Measurements from ENCODE around the gene XPO5. TPM values are rescaled to one million over a fixed set of nuclear protein-coding genes. Genes with fewer than 3 reads are reported as not detected.

Gene XPO5
- total RNA-seq, 6 experiments from 2014 or later = 11.3 to 16.3 (median 12.6) TPM

DNA sequence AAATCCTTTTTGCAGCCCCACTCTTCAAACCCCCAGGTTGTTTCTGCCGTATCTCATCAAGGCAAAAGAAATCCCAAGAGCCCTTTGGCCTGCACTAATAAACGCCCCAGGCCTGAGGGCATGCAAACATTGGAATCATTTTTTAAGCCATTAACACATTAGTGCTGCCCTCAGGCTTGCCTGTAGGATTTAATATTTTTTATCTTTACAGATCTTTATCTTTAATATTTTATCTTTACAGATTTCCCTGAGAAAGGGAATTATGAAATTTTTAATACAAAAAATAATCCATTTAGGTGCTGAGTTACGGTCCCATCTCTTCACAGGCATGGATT, 38.5 kb upstream of the XPO5 start:
- no peak for ATAC-seq
- H3K27ac ChIP-seq = no peak overlapping the region
- H3K4me3 ChIP-seq = no peak overlapping the region
- no peak for DNase-seq
- 81% methylated on average over 3 of the region's 3 CpGs for WGBS (ENCODE audit: insufficient coverage, low coverage, low lambda C conversion rate, missing lambda C conversion rate)
- H3K9me3 ChIP-seq = no peaks in the 10 kb centered on the region
- intact Hi-C loops (cut with DNase I) = no loop called here
- no peaks in the 10 kb centered on the region for H3K27me3 ChIP-seq
- no peaks in the 10 kb centered on the region for H3K4me1 ChIP-seq
- no peak for TF ChIP-seq POLR2A (IDR thresholded peaks at IDR 0.05)
- TF ChIP-seq, protein P1, sequence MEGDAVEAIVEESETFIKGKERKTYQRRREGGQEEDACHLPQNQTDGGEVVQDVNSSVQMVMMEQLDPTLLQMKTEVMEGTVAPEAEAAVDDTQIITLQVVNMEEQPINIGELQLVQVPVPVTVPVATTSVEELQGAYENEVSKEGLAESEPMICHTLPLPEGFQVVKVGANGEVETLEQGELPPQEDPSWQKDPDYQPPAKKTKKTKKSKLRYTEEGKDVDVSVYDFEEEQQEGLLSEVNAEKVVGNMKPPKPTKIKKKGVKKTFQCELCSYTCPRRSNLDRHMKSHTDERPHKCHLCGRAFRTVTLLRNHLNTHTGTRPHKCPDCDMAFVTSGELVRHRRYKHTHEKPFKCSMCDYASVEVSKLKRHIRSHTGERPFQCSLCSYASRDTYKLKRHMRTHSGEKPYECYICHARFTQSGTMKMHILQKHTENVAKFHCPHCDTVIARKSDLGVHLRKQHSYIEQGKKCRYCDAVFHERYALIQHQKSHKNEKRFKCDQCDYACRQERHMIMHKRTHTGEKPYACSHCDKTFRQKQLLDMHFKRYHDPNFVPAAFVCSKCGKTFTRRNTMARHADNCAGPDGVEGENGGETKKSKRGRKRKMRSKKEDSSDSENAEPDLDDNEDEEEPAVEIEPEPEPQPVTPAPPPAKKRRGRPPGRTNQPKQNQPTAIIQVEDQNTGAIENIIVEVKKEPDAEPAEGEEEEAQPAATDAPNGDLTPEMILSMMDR (IDR thresholded peaks at IDR 0.05) = no peak
- H3K36me3 ChIP-seq = peaks cover 0 to 23% (median 8%) of the 10 kb centered on the region in 4 donors

GRCh38 chr6:43613721-43614395, 38.0 kb upstream of the XPO5 start:
- no peak overlapping the region for H3K4me3 ChIP-seq
- intact Hi-C loops (cut with DNase I) = no loop called here

DNA sequence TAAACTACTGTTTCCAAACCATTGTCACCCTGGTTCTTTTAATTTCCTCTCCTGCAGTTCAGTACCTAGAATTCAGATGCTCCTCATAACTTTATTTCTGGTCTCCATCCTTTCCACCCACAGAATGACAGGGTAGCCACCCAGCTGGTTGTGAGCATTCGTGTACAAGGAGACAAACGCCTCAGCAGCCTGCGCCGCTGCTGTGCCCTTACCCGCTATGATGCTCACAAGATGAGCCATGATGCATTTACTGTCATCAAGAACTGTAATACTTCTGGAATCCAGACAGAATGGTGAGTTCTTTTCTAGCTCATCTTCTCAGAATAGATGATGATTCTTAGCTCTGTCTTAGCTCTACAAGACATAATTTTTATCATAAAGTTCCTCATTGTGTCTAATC, 34.6 kb upstream of the XPO5 start:
- H3K36me3 ChIP-seq = peaks cover 0 to 30% (median 8%) of the 10 kb centered on the region in 4 donors
- H3K27ac ChIP-seq = no peak overlapping the region
- 94% methylated on average over 5 of the region's 5 CpGs for whole genome bisulfite sequencing (ENCODE audit: insufficient coverage, low coverage, low lambda C conversion rate, missing lambda C conversion rate)

More at GRCh38 chr6:43613721-43614395, 38.0 kb upstream of the XPO5 start:
- Histone ChIP-seq H3K27ac (no peak overlapping the region), H3K27me3 (no peaks in the 10 kb centered on the region), H3K36me3 (peaks cover 0 to 23% (median 8%) of the 10 kb centered on the region in 4 donors), H3K9me3 (no peaks in the 10 kb centered on the region), H3K4me1 (no peaks in the 10 kb centered on the region)
- ATAC-seq (no peak), DNase-seq (no peak)
- no peak for TF ChIP-seq POLR2A (IDR thresholded peaks at IDR 0.05)
- TF ChIP-seq, protein P1 (IDR thresholded peaks at IDR 0.05) = no peak
- 97% methylated on average over 5 of the region's 6 CpGs for WGBS (ENCODE audit: insufficient coverage, low coverage, low lambda C conversion rate, missing lambda C conversion rate)

GRCh38 chr6:43609402-43609801, 33.6 kb upstream of the XPO5 start:
- ATAC-seq = no peak
- Histone ChIP-seq H3K27ac (no peak overlapping the region), H3K4me1 (no peaks in the 10 kb centered on the region), H3K4me3 (no peak overlapping the region), H3K27me3 (no peaks in the 10 kb centered on the region), H3K36me3 (peaks cover 0 to 32% (median 9%) of the 10 kb centered on the region in 4 donors), H3K9me3 (no peaks in the 10 kb centered on the region)
- intact Hi-C loops (cut with DNase I) = no loop called here
- TF ChIP-seq, protein P1 (IDR thresholded peaks at IDR 0.05) = no peak
- no peak for TF ChIP-seq POLR2A (IDR thresholded peaks at IDR 0.05)
- DNase-seq = no peak
- 94% methylated on average over 1 of the region's 1 CpG for WGBS (ENCODE audit: insufficient coverage, low coverage, low lambda C conversion rate, missing lambda C conversion rate)

More for the DNA sequence above, 34.6 kb upstream of the XPO5 start:
- H3K27me3 ChIP-seq = no peaks in the 10 kb centered on the region
- H3K9me3 ChIP-seq = no peaks in the 10 kb centered on the region
- TF ChIP-seq, protein P1 (IDR thresholded peaks at IDR 0.05) = no peak
- no peak for TF ChIP-seq POLR2A (IDR thresholded peaks at IDR 0.05)
- H3K4me1 ChIP-seq = no peaks in the 10 kb centered on the region
- ATAC-seq (no peak), DNase-seq (no peak)
- intact Hi-C loops (cut with DNase I) = no loop called here
- no peak overlapping the region for H3K4me3 ChIP-seq

All from right lobe of liver (tissue), 6 donors.